ENCODE measurements around the gene ACTL7A. TPM values are rescaled to one million over a fixed set of nuclear protein-coding genes. Genes with fewer than 3 reads are reported as not detected.

The ACTL7A gene
- total and polyA plus RNA-seq, 10 donors: not detected

- TF ChIP-seq CTCF (IDR thresholded peaks at IDR 0.05 in 8 of 11, conservative IDR thresholded peaks at IDR 0.05 in 3 of 11): no peak
- no peak for TF ChIP-seq POLR2AphosphoS5 (IDR thresholded peaks at IDR 0.05)
- TF ChIP-seq POLR2A (IDR thresholded peaks at IDR 0.05): no peak
- 81 to 94% (median 86%) methylated on average over 6 of the region's 6 CpGs for WGBS, 5 donors
- Histone ChIP-seq H3K9me3 (no peaks in the 10 kb centered on the region), H3K36me3 (no peaks in the 10 kb centered on the region), H3K4me3 (no peak overlapping the region), H3K27ac (no peak overlapping the region), H3K27me3 (replicated peaks in 1 of 7) (no peaks in the 10 kb centered on the region), H3K4me1 (no peaks in the 10 kb centered on the region)
- intact Hi-C loops (cut with DNase I; ENCODE audit: low total_unique reads): no loop called here
- no peak for DNase-seq
Measured at GRCh38 chr9:108857572-108857971, 4.5 kb upstream of the ACTL7A start.

- Histone ChIP-seq H3K4me1 (no peaks in the 10 kb centered on the region), H3K27me3 (replicated peaks in 1 of 7) (no peaks in the 10 kb centered on the region), H3K4me3 (no peak overlapping the region), H3K27ac (no peak overlapping the region), H3K9me3 (no peaks in the 10 kb centered on the region), H3K36me3 (no peaks in the 10 kb centered on the region)
- intact Hi-C loops (cut with DNase I; ENCODE audit: low total_unique reads): no loop called here
- WGBS, 5 donors: 76 to 87% (median 83%) methylated on average over 3 of the region's 3 CpGs
- no peak for TF ChIP-seq POLR2A (IDR thresholded peaks at IDR 0.05)
- no peak for TF ChIP-seq CTCF (IDR thresholded peaks at IDR 0.05 in 8 of 11, conservative IDR thresholded peaks at IDR 0.05 in 3 of 11)
- TF ChIP-seq POLR2AphosphoS5 (IDR thresholded peaks at IDR 0.05): no peak
- DNase-seq: no peak
Measured at GRCh38 chr9:108859459-108860114, 2.5 kb upstream of the ACTL7A start.

- Histone ChIP-seq H3K4me1 (no peaks in the 10 kb centered on the region), H3K27ac (no peak overlapping the region), H3K27me3 (replicated peaks in 1 of 7) (no peaks in the 10 kb centered on the region), H3K4me3 (no peak overlapping the region), H3K9me3 (no peaks in the 10 kb centered on the region), H3K36me3 (no peaks in the 10 kb centered on the region)
- DNase-seq: no peak
- intact Hi-C loops (cut with DNase I; ENCODE audit: low total_unique reads): no loop called here
- TF ChIP-seq POLR2A (IDR thresholded peaks at IDR 0.05): no peak
- TF ChIP-seq CTCF (IDR thresholded peaks at IDR 0.05 in 8 of 11, conservative IDR thresholded peaks at IDR 0.05 in 3 of 11): no peak
- TF ChIP-seq POLR2AphosphoS5 (IDR thresholded peaks at IDR 0.05): no peak
- 72 to 94% (median 88%) methylated on average over 4 of the region's 4 CpGs for WGBS, 5 donors
Measured at GRCh38 chr9:108860354-108860753, 1.7 kb upstream of the ACTL7A start.

- intact Hi-C loops (cut with DNase I; ENCODE audit: low total_unique reads): no loop called here
- no peak overlapping the region for H3K27ac ChIP-seq
Measured at GRCh38 chr9:108860764-108861163, 1.3 kb upstream of the ACTL7A start.

More at GRCh38 chr9:108860764-108861163, 1.3 kb upstream of the ACTL7A start:
- no peaks in the 10 kb centered on the region for H3K27me3 ChIP-seq (replicated peaks in 1 of 7)
- 88 to 100% (median 94%) methylated on average over 2 of the region's 2 CpGs for WGBS, 5 donors
- no peaks in the 10 kb centered on the region for H3K36me3 ChIP-seq
- TF ChIP-seq CTCF (IDR thresholded peaks at IDR 0.05 in 8 of 11, conservative IDR thresholded peaks at IDR 0.05 in 3 of 11) (no peak), POLR2A (IDR thresholded peaks at IDR 0.05) (no peak), POLR2AphosphoS5 (IDR thresholded peaks at IDR 0.05) (no peak)
- H3K9me3 ChIP-seq: no peaks in the 10 kb centered on the region
- no peak overlapping the region for H3K4me3 ChIP-seq
- no peaks in the 10 kb centered on the region for H3K4me1 ChIP-seq
- DNase-seq: no peak
